ENCODE data around the gene KPNA5.
"Not testable (repeated sequence)": the region's sequence is repeated elsewhere in the genome, so short reads cannot be mapped to it uniquely, and the experiment has no call there.

Gene KPNA5

DNA sequence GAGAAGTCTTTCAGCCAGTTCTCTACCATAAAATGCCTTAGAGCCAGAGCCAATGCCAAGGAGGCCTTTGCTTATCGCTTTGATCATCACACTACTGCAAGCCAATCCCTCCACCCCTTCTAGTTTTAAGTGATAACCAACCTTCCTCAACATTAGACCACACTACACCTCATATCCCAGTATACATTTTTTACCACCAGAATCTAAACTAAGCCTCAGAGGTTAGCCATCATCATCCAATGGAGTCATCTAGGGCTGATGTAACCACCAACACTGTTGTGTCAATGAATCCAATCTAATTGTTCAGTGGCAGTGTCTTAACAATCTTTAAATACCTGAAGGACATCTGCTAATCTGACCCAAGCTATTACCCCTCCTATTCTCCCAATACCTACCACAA, 18.8 kb upstream of the KPNA5 start:
- TF ChIP-seq ZFX (IDR thresholded peaks at IDR 0.05; ENCODE audit: borderline replicate concordance): no peak
- TF ChIP-seq, protein P1, sequence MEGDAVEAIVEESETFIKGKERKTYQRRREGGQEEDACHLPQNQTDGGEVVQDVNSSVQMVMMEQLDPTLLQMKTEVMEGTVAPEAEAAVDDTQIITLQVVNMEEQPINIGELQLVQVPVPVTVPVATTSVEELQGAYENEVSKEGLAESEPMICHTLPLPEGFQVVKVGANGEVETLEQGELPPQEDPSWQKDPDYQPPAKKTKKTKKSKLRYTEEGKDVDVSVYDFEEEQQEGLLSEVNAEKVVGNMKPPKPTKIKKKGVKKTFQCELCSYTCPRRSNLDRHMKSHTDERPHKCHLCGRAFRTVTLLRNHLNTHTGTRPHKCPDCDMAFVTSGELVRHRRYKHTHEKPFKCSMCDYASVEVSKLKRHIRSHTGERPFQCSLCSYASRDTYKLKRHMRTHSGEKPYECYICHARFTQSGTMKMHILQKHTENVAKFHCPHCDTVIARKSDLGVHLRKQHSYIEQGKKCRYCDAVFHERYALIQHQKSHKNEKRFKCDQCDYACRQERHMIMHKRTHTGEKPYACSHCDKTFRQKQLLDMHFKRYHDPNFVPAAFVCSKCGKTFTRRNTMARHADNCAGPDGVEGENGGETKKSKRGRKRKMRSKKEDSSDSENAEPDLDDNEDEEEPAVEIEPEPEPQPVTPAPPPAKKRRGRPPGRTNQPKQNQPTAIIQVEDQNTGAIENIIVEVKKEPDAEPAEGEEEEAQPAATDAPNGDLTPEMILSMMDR (IDR thresholded peaks at IDR 0.05): no peak
- H3K27ac ChIP-seq: no peak overlapping the region

DNA sequence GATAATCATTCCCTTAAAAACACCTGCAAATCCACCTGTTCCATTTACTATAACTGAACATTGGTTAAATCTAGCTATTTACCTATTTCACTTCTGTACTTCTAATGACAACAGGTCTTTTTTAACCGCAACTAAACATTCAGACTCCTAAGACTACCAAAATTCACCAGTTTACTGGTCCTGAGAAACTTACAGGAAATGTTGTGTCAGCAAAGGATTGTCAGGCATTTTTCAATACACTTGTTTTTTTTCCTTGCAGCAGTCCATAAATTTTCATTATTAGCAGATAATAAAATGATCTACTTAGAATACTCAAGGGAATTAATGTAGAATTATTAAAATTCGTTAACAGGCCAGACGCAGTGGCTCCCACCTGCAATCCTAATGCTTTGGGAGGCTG, 17.7 kb upstream of the KPNA5 start:
- TF ChIP-seq ZFX (IDR thresholded peaks at IDR 0.05; ENCODE audit: borderline replicate concordance): no peak
- TF ChIP-seq, protein P1 (IDR thresholded peaks at IDR 0.05): no peak
- H3K27ac ChIP-seq: no peak overlapping the region

GRCh38 chr6:116664169-116664568, 16.8 kb upstream of the KPNA5 start:
- not testable (repeated sequence) for H3K27ac ChIP-seq

- H3K27ac ChIP-seq: no peak overlapping the region
- TF ChIP-seq ZFX (IDR thresholded peaks at IDR 0.05; ENCODE audit: borderline replicate concordance): no peak
Observed at GRCh38 chr6:116665464-116665863, 15.5 kb upstream of the KPNA5 start.

GRCh38 chr6:116666869-116667268, 14.1 kb upstream of the KPNA5 start:
- TF ChIP-seq ZFX (IDR thresholded peaks at IDR 0.05; ENCODE audit: borderline replicate concordance): no peak
- TF ChIP-seq, protein P1 (IDR thresholded peaks at IDR 0.05): no peak
- no peak overlapping the region for H3K27ac ChIP-seq

DNA sequence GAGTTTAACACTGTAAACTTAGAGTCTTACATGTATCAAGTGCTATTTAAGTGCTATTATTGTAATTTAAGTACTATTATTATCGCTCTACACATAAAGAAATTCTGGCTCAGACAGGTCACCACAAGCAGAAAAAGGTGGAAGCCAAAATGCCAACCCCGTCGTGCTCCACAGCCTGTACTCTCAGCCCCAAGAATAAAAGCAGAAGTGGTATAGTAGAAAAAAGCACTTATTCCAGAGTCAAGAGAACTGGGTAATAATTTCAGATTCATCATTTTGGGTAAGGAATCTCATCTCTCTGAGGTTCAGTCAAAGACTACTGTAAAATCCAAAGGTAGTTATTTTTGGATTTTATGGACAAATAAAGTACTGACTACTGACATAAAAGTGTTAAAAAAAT, 13.4 kb upstream of the KPNA5 start:
- TF ChIP-seq ZFX (IDR thresholded peaks at IDR 0.05; ENCODE audit: borderline replicate concordance): no peak
- TF ChIP-seq, protein P1 (IDR thresholded peaks at IDR 0.05): no peak
- peak overlapping the region; percentile 86 for H3K27ac ChIP-seq

DNA sequence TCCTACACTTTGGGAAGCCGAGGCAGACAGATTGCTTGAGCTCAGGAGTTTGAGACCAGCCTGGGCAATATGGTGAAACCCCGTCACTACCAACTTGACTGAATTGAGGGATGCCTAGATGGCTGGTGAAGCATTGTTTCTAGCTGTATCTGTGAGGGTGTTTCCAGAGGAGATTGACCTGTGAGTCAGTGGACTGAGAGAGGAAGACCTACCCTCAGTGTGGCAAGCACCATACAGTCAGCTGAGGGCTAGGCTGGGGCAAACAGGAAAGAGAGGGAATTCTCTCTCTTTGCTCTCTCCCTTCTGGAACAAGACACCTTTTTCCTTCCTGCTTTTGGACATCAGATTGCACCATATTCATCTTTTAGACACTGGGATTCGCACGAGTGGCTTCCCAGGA, 8.7 kb upstream of the KPNA5 start:
- H3K27ac ChIP-seq: no peak overlapping the region
- TF ChIP-seq, protein P1 (IDR thresholded peaks at IDR 0.05): no peak
- TF ChIP-seq ZFX (IDR thresholded peaks at IDR 0.05; ENCODE audit: borderline replicate concordance): no peak

GRCh38 chr6:116676021-116676420, 5.0 kb upstream of the KPNA5 start:
- no peak overlapping the region for H3K27ac ChIP-seq
- no peak for TF ChIP-seq ZFX (IDR thresholded peaks at IDR 0.05; ENCODE audit: borderline replicate concordance)
- TF ChIP-seq, protein P1 (IDR thresholded peaks at IDR 0.05): no peak

Data from 22Rv1 (cell line).